Stimulated activated CD8-positive, alpha-beta memory T cell treated with anti-CD3 and anti-CD28 coated beads, Interleukin-7, amount 100 ng/mL, for 48 hours (primary cell): ENCODE measurements around the gene NINJ1.
"Not testable (repeated sequence)": the region's sequence is repeated elsewhere in the genome, so short reads cannot be mapped to it uniquely, and the experiment has no call there.

Source experiments
- DNase-seq, 2 donors: peaks; one replicate each; pipeline ENCODE4 v3.0.0-alpha.2; 2020; ENCODE audit warnings: low read depth in 1 of 2; ENCODE audit errors: extremely low read depth in 1 of 2

NINJ1 gene

GRCh38 chr9:93107825-93108161, 26.3 kb downstream of the NINJ1 start:
- DNase-seq = no peak

GRCh38 chr9:93107151-93107824, 26.8 kb downstream of the NINJ1 start:
- no peak for DNase-seq

DNA sequence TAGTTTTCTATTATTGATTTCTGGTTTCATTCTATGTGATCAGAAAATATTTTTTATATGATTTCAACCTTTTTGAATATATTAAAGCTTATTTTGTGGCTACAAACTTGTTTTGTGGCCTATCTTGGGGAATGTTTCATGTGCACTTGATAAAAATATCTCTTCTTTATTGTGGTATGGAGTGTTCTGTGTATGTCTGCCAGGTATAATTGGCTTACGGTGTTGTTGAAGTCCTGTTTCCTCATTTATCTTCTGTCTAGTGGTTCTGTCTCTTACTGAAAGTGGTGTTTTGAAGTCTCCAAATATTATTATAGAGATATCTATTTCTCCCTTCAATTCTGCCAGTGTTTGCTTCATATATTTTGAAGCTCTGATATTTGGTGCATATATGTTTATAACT, 28.4 kb downstream of the NINJ1 start:
- no peak for DNase-seq

- not testable (repeated sequence) for DNase-seq
Observed at GRCh38 chr9:93101086-93101485, 33.0 kb downstream of the NINJ1 start.

DNA sequence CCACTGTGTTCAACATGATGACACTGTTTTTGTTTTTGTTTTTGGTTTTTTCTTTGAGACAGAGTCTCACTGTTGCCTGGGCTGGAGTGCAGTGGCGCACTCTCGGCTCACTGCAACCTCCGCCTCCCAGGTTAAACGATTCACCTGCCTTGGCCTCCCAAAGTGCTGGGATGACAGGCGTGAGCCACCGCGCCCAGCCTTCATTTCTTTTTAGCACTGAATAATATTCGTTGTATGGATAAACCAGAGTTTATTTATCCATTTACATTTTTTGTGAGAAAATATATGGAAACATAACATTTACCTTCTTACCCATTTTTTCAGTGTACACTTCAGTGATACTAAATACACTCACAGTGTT, 33.8 kb downstream of the NINJ1 start:
- no peak for DNase-seq

DNA sequence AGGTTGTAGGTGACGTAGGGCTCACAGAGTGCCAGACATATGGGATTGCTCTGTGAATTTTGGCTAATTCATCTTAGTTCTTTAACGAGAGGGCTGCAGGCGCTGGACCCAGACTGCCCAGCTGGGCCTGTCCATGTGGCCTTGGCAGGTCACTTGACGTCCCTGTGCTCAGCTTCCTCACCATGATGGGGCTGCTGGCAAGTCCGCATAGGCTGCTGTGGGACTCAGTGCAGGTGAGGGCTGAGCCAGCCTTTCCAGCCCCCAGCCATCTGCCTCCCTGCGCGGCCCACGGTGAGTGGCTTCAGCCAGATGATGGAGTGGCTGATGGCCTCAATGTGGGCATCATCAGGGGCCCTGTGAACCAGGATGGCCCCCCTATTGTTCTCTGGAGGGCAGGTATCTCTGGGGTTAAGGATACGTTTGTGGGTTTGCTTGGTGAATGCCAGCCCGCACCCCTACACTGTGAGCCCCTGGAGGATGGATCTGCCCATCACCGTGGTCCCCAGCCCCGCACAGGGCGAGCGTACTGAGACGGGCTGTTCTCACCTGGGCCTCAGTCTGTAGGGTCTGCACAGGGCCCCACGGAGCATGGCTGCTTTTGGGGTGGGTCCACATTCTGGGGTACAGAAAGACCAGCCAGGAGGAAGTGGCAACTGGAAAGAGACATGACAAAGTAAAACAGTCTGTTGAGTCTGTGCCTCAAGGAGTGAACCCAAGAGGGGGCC, 34.3 kb downstream of the NINJ1 start:
- DNase-seq = no peak

- DNase-seq = peak; percentile 66 to 71
Observed at GRCh38 chr9:93098236-93098946, 35.7 kb downstream of the NINJ1 start.

- DNase-seq = no peak
Observed at GRCh38 chr9:93097511-93098201, 36.4 kb downstream of the NINJ1 start.

DNA sequence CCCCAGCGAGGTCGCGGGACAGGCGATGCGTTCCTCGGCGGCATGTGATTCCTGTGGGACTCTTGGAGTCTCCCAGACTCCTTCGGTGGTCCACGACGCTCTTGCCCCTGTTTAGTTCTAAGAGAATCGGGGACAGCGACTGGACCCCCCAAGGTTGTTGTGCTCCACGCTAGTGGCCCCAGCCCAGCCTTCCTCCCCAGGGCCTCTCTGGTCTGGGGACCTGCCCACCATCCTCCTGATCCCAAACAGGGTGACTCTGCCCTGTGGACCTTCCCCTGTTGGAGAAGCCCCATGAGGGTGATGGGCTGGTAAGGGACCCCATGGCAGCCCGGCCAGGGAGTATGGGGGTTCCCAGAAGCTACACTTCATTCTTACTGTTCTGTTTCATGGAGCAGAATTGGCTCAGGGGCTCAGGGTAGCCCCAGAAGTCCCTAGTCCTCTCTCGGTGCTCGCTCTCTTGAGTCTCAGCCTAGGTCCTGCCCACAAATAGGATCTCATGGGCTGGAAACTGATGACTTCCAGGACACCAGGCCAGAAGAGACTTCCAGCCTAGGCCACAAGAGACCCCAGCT, 37.2 kb downstream of the NINJ1 start:
- DNase-seq = no peak

DNA sequence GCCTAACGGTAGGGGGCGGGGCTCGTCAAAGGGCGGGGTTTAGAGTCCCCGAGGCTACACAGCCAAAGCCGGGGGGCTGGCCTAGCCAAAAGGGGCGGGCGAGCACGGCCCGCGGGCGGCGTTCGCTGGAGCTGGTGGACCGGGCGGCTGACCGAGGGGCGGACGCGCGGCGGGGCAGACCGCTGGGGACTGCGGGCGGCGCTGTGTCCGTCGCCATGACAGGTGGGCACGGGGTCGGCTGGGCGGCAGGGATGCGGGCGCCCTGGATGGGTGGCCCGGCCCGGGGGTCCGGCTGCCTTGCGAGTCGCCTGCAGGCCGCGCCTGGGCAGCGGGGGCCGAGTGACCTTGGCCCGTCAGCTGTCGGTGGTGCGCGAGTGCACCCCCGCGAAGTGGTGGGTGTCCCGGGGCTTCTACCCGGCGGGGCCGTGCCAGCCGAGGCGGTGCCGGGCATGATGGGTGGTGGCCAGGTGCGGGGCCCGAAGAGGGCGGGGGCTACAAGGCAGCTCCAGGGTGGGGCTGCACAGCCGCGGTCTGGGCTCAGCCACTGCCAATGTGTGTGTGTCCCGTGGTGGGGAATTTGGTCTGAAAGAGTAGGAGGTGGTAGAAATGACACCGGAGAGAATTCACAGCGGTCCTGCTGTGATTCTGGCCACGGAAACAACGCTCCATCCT, 37.8 kb downstream of the NINJ1 start, which contains the start of gene CARD19:
Gene CARD19, plus strand, starts transcription at position 87 of the 672 bp plus-strand sequence. Its CDS starts 129 bp downstream, at position 216.
- DNase-seq = no peak

GRCh38 chr9:93095205-93096130, 38.6 kb downstream of the NINJ1 start:
- peak; percentile 100 for DNase-seq

DNA sequence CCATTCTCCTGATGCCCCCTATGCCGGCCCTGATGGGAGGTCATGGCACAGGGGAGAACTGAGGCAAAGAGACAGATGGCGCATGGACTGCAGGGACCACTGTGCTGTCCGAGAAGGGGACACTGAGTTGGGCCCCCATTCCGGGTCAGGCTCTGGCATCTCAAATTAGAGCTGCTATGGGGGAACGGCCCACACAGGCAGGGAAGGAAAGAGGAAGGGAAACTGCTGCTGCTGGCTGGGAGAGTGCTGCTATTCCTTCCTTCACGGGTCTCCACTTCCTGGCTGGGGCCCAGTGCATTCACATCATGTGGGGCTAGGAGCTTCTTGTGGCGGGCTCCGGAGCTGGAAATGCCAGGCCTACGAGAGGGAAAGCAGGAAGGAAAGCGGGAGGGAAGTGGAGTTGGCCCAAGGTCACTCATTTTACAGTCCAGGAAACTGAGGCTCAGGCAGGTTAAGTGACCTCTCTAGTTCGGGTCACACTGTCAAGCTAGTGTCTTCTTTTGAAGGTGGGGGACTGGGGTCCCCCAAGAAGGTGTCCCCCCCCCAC, 39.3 kb downstream of the NINJ1 start:
- no peak for DNase-seq

- no peak for DNase-seq
Observed at GRCh38 chr9:93093877-93094657, 40.0 kb downstream of the NINJ1 start.

GRCh38 chr9:93093127-93093876, 40.7 kb downstream of the NINJ1 start:
- DNase-seq = no peak

GRCh38 chr9:93092251-93092991, 41.6 kb downstream of the NINJ1 start:
- DNase-seq = no peak

GRCh38 chr9:93091453-93092081, 42.5 kb downstream of the NINJ1 start:
- peak in 1 of 2 donors; percentile 79 for DNase-seq
